Tibial artery (tissue), 4 donors: ENCODE results near the gene B3GALT5.

Source experiments
- DNase-seq, 2 donors: peaks; one replicate each; pipeline ENCODE4 v3.0.0-alpha.2; 2019
- H3K27ac ChIP-seq, 2 donors: fragments of 200-600 bp; sonication (generic) in 1 of 2; 1 replicate in 1 of 2; 2 replicates in 1 of 2; pipeline ENCODE4 v1.5.1; 2018 to 2019; ENCODE audit warnings: mild to moderate bottlenecking in 1 of 2
- H3K27me3 ChIP-seq, 2 donors: fragments of 200-600 bp; sonication (generic) in 1 of 2; one replicate each; pipeline versions ENCODE4 v1.5.1 to v1.6.0; 2016 to 2019
- H3K36me3 ChIP-seq, 3 donors: fragments of 200-600 bp; sonication (generic) in 2 of 3; one replicate each; pipeline ENCODE4 v1.5.1; 2016 to 2019; ENCODE audit warnings: mild to moderate bottlenecking in 2 of 3
- H3K4me1 ChIP-seq, 4 donors: fragments of 200-600 bp; sonication (generic) in 2 of 4; 1 replicate in 3 of 4; 2 replicates in 1 of 4; pipeline ENCODE4 v1.5.1; 2016 to 2019
- H3K4me3 ChIP-seq, 2 donors: fragments of 200-600 bp; sonication (generic) in 1 of 2; 1 replicate in 1 of 2; 2 replicates in 1 of 2; pipeline ENCODE4 v1.5.1; 2018 to 2019; ENCODE audit warnings: mild to moderate bottlenecking in 2 of 2
- H3K9me3 ChIP-seq, 3 donors: fragments of 200-600 bp; sonication (generic) in 1 of 3; one replicate each; pipeline ENCODE4 v1.5.1; 2016 to 2019
- CTCF ChIP-seq, 2 experiments: fragments of 200-600 bp in 1 of 2; fragments of 450-650 bp in 1 of 2; IDR thresholded peaks; one replicate each; pipeline ENCODE4 v1.5.1; 2017 to 2019; ENCODE audit warnings: antibody characterized with exemption in 2 of 2, mild to moderate bottlenecking in 1 of 2, moderate library complexity in 1 of 2
- intact Hi-C: fragments of 100-400 bp; cut with DNase I; formaldehyde crosslinking; loops from one replicate; pipeline ENCODE4 v1.15.0; 2023; ENCODE audit warnings: low total_unique reads

Gene B3GALT5

GRCh38 chr21:39638281-39638680 is 25.5 kb downstream of the B3GALT5 start:
- TF ChIP-seq CTCF (IDR thresholded peaks at IDR 0.05), result no peak
- Histone ChIP-seq H3K4me3 (no peak overlapping the region), H3K4me1 (no peaks in the 10 kb centered on the region), H3K27me3 (peaks cover 0 to 21% of the 10 kb centered on the region in 2 donors), H3K9me3 (no peaks in the 10 kb centered on the region), H3K36me3 (no peaks in the 10 kb centered on the region), H3K27ac (no peak overlapping the region)
- DNase-seq, result no peak
- intact Hi-C loops, result no loop called here

GRCh38 chr21:39640754-39641153 is 28.0 kb downstream of the B3GALT5 start:
- DNase-seq, result no peak
- Histone ChIP-seq H3K4me3 (no peak overlapping the region), H3K27me3 (peaks cover 0 to 23% of the 10 kb centered on the region in 2 donors), H3K36me3 (no peaks in the 10 kb centered on the region), H3K4me1 (no peaks in the 10 kb centered on the region), H3K27ac (no peak overlapping the region), H3K9me3 (no peaks in the 10 kb centered on the region)
- intact Hi-C loops, result no loop called here
- TF ChIP-seq CTCF (IDR thresholded peaks at IDR 0.05), result no peak

GRCh38 chr21:39641827-39642450 is 29.2 kb downstream of the B3GALT5 start:
- Histone ChIP-seq H3K4me3 (no peak overlapping the region), H3K27ac (no peak overlapping the region), H3K36me3 (no peaks in the 10 kb centered on the region), H3K9me3 (no peaks in the 10 kb centered on the region), H3K27me3 (peaks cover 0 to 23% of the 10 kb centered on the region in 2 donors), H3K4me1 (no peaks in the 10 kb centered on the region)
- intact Hi-C loops, result no loop called here
- DNase-seq, result no peak
- no peak for TF ChIP-seq CTCF (IDR thresholded peaks at IDR 0.05)

- intact Hi-C loops, result no loop called here
- Histone ChIP-seq H3K4me3 (no peak overlapping the region), H3K36me3 (no peaks in the 10 kb centered on the region), H3K27me3 (peaks cover 0 to 5% of the 10 kb centered on the region in 2 donors), H3K4me1 (no peaks in the 10 kb centered on the region), H3K27ac (no peak overlapping the region), H3K9me3 (no peaks in the 10 kb centered on the region)
- no peak for TF ChIP-seq CTCF (IDR thresholded peaks at IDR 0.05)
- DNase-seq, result no peak
These were observed 31.4 kb downstream of the B3GALT5 start for GRCh38 chr21:39644062-39644560.

GRCh38 chr21:39645331-39645730 is 32.6 kb downstream of the B3GALT5 start:
- DNase-seq, result no peak
- H3K36me3 ChIP-seq, result no peaks in the 10 kb centered on the region
- H3K4me1 ChIP-seq, result no peaks in the 10 kb centered on the region
- peaks cover 0 to 2% of the 10 kb centered on the region in 2 donors for H3K27me3 ChIP-seq
- no peak for TF ChIP-seq CTCF (IDR thresholded peaks at IDR 0.05)
- H3K9me3 ChIP-seq, result no peaks in the 10 kb centered on the region
- intact Hi-C loops, result no loop called here
- H3K4me3 ChIP-seq, result no peak overlapping the region
- H3K27ac ChIP-seq, result no peak overlapping the region
